Testis (tissue), 2 donors: ENCODE data around the gene RNF19B.

Experiments used
- POLR2A ChIP-seq: fragments of 450-650 bp; IDR thresholded peaks from one replicate; pipeline ENCODE4 v1.6.1; 2017; ENCODE audit warnings: antibody characterized with exemption, mild to moderate bottlenecking, moderate library complexity
- TF ChIP-seq, protein P1 (sequence below), 3 experiments: fragments of 450-650 bp in 2 of 3; fragments of 200-600 bp in 1 of 3; sonication (generic) in 1 of 3; IDR thresholded peaks; one replicate each; pipeline ENCODE4 v1.5.1; 2016 to 2019; ENCODE audit warnings: antibody characterized with exemption in 3 of 3, mild to moderate bottlenecking in 2 of 3, moderate library complexity in 1 of 3

- TF ChIP-seq, protein P1, sequence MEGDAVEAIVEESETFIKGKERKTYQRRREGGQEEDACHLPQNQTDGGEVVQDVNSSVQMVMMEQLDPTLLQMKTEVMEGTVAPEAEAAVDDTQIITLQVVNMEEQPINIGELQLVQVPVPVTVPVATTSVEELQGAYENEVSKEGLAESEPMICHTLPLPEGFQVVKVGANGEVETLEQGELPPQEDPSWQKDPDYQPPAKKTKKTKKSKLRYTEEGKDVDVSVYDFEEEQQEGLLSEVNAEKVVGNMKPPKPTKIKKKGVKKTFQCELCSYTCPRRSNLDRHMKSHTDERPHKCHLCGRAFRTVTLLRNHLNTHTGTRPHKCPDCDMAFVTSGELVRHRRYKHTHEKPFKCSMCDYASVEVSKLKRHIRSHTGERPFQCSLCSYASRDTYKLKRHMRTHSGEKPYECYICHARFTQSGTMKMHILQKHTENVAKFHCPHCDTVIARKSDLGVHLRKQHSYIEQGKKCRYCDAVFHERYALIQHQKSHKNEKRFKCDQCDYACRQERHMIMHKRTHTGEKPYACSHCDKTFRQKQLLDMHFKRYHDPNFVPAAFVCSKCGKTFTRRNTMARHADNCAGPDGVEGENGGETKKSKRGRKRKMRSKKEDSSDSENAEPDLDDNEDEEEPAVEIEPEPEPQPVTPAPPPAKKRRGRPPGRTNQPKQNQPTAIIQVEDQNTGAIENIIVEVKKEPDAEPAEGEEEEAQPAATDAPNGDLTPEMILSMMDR (IDR thresholded peaks at IDR 0.05) = no peak
- no peak for TF ChIP-seq POLR2A
Measured at GRCh38 chr1:32895325-32896215, 69.0 kb downstream of the RNF19B start.
